Spleen (tissue), 7 donors: ENCODE measurements around the gene DTNA.

ENCODE experiments used
- POLR2A ChIP-seq, 3 donors: fragments of 450-650 bp; IDR thresholded peaks; one replicate each; pipeline ENCODE4 v1.5.1; 2017; ENCODE audit warnings: antibody characterized with exemption in 3 of 3, mild to moderate bottlenecking in 1 of 3
- POLR2AphosphoS5 ChIP-seq, 3 donors: sonication (generic); formaldehyde crosslinking; IDR thresholded peaks; one replicate each; pipeline ENCODE4 v1.5.1; 2017; ENCODE audit warnings: antibody characterized with exemption in 3 of 3
- TF ChIP-seq, protein P1 (sequence below), 11 experiments: fragments of 200-600 bp in 7 of 11; fragments of 450-650 bp in 4 of 11; sonication (generic) in 4 of 11; IDR thresholded peaks in 8 of 11; conservative IDR thresholded peaks in 3 of 11; 1 replicate in 7 of 11; 2 replicates in 4 of 11; pipeline versions ENCODE4 v1.4.0 to v1.8.0; 2016 to 2021; ENCODE audit warnings: antibody characterized with exemption in 11 of 11, inconsistent platforms in 4 of 11, mild to moderate bottlenecking in 1 of 11
- donor health status: DM: no; HTN: no; CAD: no; lungs with moderate emphysema.
- donor health status: DM: no; HTN: no; CAD: no.
- donor health status: DM: no; HTN: no; CAD: no.

DNA sequence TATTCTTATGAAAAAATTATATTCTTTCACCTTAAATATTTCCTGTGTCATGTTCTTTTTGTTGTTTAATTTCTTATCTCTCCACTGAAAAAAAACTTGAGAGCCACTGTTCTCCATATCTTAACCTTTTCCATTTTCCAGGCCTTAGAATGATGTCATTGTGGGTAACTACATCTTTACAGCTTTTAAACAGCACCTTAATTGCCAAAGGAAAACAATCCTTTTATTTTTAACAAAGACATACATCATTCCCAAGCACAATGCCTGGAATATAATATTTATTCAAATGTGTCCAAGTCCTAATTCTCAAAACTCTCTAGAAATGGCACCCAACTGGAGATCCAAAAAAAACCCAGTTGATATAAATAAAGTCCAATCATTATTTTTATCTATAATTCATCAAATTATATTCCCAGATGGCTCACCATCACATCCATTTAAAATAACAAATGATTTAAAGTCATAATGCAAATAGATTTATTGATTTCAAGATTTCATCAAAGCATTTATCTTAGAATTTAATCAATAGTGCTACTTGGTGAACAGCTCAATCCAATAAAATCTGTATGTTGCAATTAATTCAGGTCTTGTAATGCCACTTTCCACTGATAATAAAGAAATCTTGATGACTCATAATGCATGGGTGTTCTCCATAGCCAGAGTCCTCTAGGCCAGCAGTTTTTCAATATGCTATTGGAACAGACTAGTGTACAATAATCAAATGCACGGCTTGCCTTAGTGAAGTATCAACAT lies 224.0 kb downstream of the DTNA start:
- TF ChIP-seq, protein P1, sequence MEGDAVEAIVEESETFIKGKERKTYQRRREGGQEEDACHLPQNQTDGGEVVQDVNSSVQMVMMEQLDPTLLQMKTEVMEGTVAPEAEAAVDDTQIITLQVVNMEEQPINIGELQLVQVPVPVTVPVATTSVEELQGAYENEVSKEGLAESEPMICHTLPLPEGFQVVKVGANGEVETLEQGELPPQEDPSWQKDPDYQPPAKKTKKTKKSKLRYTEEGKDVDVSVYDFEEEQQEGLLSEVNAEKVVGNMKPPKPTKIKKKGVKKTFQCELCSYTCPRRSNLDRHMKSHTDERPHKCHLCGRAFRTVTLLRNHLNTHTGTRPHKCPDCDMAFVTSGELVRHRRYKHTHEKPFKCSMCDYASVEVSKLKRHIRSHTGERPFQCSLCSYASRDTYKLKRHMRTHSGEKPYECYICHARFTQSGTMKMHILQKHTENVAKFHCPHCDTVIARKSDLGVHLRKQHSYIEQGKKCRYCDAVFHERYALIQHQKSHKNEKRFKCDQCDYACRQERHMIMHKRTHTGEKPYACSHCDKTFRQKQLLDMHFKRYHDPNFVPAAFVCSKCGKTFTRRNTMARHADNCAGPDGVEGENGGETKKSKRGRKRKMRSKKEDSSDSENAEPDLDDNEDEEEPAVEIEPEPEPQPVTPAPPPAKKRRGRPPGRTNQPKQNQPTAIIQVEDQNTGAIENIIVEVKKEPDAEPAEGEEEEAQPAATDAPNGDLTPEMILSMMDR (IDR thresholded peaks at IDR 0.05 in 8 of 11, conservative IDR thresholded peaks at IDR 0.05 in 3 of 11) = no peak
- TF ChIP-seq POLR2A (IDR thresholded peaks at IDR 0.05) (no peak), POLR2AphosphoS5 (IDR thresholded peaks at IDR 0.05) (no peak)
